Astrocyte (in vitro differentiated cells and primary cell): ENCODE measurements around the gene FRZB.

Source experiments
- CTCF ChIP-seq: IDR thresholded peaks from 2 replicates; pipeline ENCODE4 v1.5.1; 2011; ENCODE audit warnings: low read depth, mild to moderate bottlenecking, inconsistent platforms, low read length, moderate library complexity; ENCODE audit not compliant: insufficient read depth
- EZH2 ChIP-seq: IDR thresholded peaks from 2 replicates; pipeline ENCODE4 v1.6.1; 2012; ENCODE audit warnings: mild to moderate bottlenecking, low read length, inconsistent platforms; ENCODE audit not compliant: insufficient read depth

- TF ChIP-seq CTCF = no peak
- TF ChIP-seq EZH2 = no peak
Observed at GRCh38 chr2:182792441-182792840, 74.0 kb downstream of the FRZB start.
